ENCODE results near the gene TBC1D3B. TPM values are rescaled to one million over a fixed set of nuclear protein-coding genes. Genes with fewer than 3 reads are reported as not detected.
"Not testable (repeated sequence)": the region's sequence is repeated elsewhere in the genome, so short reads cannot be mapped to it uniquely, and the experiment has no call there.

Gene TBC1D3B
- polyA plus RNA-seq, 1 experiment, result 1.3 TPM

GRCh38 chr17:36123431-36123830 lies 53.0 kb downstream of the TBC1D3B start:
- Histone ChIP-seq H3K4me3 (ENCODE audit: low read depth, low read length) (no peak overlapping the region), H3K27ac (ENCODE audit: low read depth, low read length) (no peak overlapping the region), H3K9me3 (ENCODE audit: control insufficient read depth, insufficient read depth, low read length) (peaks cover 10% of the 10 kb centered on the region), H3K27me3 (ENCODE audit: control insufficient read depth, insufficient read depth, low read length) (peaks cover 3% of the 10 kb centered on the region)
- CTCF ChIA-PET, result no interaction called here
- POLR2A ChIA-PET, result no interaction called here
- no peak for TF ChIP-seq CTCF (IDR thresholded peaks at IDR 0.05; ENCODE audit: low read depth, low read length)
- DNase-seq (ENCODE audit: low read depth, low spot score), result no peak

- POLR2A ChIA-PET; H3K4me3 ChIP-seq (ENCODE audit: low read depth, low read length); H3K9me3 ChIP-seq (ENCODE audit: control insufficient read depth, insufficient read depth, low read length); CTCF ChIA-PET; H3K27me3 ChIP-seq (ENCODE audit: control insufficient read depth, insufficient read depth, low read length); H3K27ac ChIP-seq (ENCODE audit: low read depth, low read length); DNase-seq (ENCODE audit: low read depth, low spot score): not testable (repeated sequence)
Observed at GRCh38 chr17:36121099-36121498, 55.3 kb downstream of the TBC1D3B start.

GRCh38 chr17:36120221-36120620 lies 56.2 kb downstream of the TBC1D3B start:
- ChIA-PET CTCF (interaction anchor here (1.3 kb wide), 1 partner anchor 28 kb away, joined by 3 read pairs; no protein-coding TSS in a partner anchor), POLR2A (no interaction called here)
- Histone ChIP-seq H3K27ac (ENCODE audit: low read depth, low read length) (no peak overlapping the region), H3K27me3 (ENCODE audit: control insufficient read depth, insufficient read depth, low read length) (no peaks in the 10 kb centered on the region), H3K4me3 (ENCODE audit: low read depth, low read length) (no peak overlapping the region), H3K9me3 (ENCODE audit: control insufficient read depth, insufficient read depth, low read length) (peaks cover 5% of the 10 kb centered on the region)
- DNase-seq (ENCODE audit: low read depth, low spot score), result no peak
- no peak for TF ChIP-seq CTCF (IDR thresholded peaks at IDR 0.05; ENCODE audit: low read depth, low read length)

- ChIA-PET POLR2A (no interaction called here), CTCF (interaction anchor here (0.5 to 1.3 kb wide), 5 partner anchors 8 to 143 kb away, joined by 3 to 7 read pairs (median 3); no protein-coding TSS in a partner anchor)
- no peak for TF ChIP-seq CTCF (IDR thresholded peaks at IDR 0.05; ENCODE audit: low read depth, low read length)
Observed at GRCh38 chr17:36118477-36119353, 57.7 kb downstream of the TBC1D3B start.

GRCh38 chr17:36117505-36118382 lies 58.7 kb downstream of the TBC1D3B start:
- CTCF ChIA-PET, result interaction anchor here (0.6 kb wide), 1 partner anchor 31 kb away, joined by 3 read pairs; no protein-coding TSS in a partner anchor
- Histone ChIP-seq H3K9me3 (ENCODE audit: control insufficient read depth, insufficient read depth, low read length) (no peaks in the 10 kb centered on the region), H3K27me3 (ENCODE audit: control insufficient read depth, insufficient read depth, low read length) (no peaks in the 10 kb centered on the region), H3K4me3 (ENCODE audit: low read depth, low read length) (no peak overlapping the region), H3K27ac (ENCODE audit: low read depth, low read length) (no peak overlapping the region)
- DNase-seq (ENCODE audit: low read depth, low spot score), result no peak
- POLR2A ChIA-PET, result no interaction called here
- no peak for TF ChIP-seq CTCF (IDR thresholded peaks at IDR 0.05; ENCODE audit: low read depth, low read length)

More at GRCh38 chr17:36118477-36119353, 57.7 kb downstream of the TBC1D3B start:
- H3K9me3 ChIP-seq (ENCODE audit: control insufficient read depth, insufficient read depth, low read length), result no peaks in the 10 kb centered on the region
- DNase-seq (ENCODE audit: low read depth, low spot score), result no peak
- no peaks in the 10 kb centered on the region for H3K27me3 ChIP-seq (ENCODE audit: control insufficient read depth, insufficient read depth, low read length)
- H3K4me3 ChIP-seq (ENCODE audit: low read depth, low read length), result no peak overlapping the region
- no peak overlapping the region for H3K27ac ChIP-seq (ENCODE audit: low read depth, low read length)

Other genes starting within 250 kb of the TBC1D3B start
- gene RDM1, start 245.9 kb downstream of the TBC1D3B start, polyA plus RNA-seq (2011; rRNA removed), result not detected in 2 replicates
- not detected in 2 replicates for gene LYZL6, start 232.9 kb downstream of the TBC1D3B start, polyA plus RNA-seq (2011; rRNA removed)
- not detected in 2 replicates for gene CCL16, start 195.1 kb downstream of the TBC1D3B start, polyA plus RNA-seq (2011; rRNA removed)
- gene CCL14, start 189.9 kb downstream of the TBC1D3B start, polyA plus RNA-seq (2011; rRNA removed), result not detected in 2 replicates
- gene CCL15, start 175.1 kb downstream of the TBC1D3B start, polyA plus RNA-seq (2011; rRNA removed), result not detected in 2 replicates
- not detected in 2 replicates for gene CCL23, start 158.7 kb downstream of the TBC1D3B start, polyA plus RNA-seq (2011; rRNA removed)
- gene CCL18, start 112.4 kb downstream of the TBC1D3B start, polyA plus RNA-seq (2011; rRNA removed), result not detected in 2 replicates
- gene CCL3, start 86.5 kb downstream of the TBC1D3B start, polyA plus RNA-seq (2011; rRNA removed), result not detected in 2 replicates
- gene CCL4, start 72.8 kb downstream of the TBC1D3B start, polyA plus RNA-seq (2011; rRNA removed), result not detected in 2 replicates
- gene CCL3L1, start 20.1 kb upstream of the TBC1D3B start, polyA plus RNA-seq (2011; rRNA removed), result not detected in 2 replicates
- gene CCL4L2, start 34.4 kb upstream of the TBC1D3B start, polyA plus RNA-seq (2011; rRNA removed), result not detected in 2 replicates
- gene TBC1D3I, start 87.9 kb upstream of the TBC1D3B start, polyA plus RNA-seq (2011; rRNA removed), result 0.10 and 0.19 TPM in 2 replicates
- gene TBC1D3G, start 147.2 kb upstream of the TBC1D3B start, polyA plus RNA-seq (2011; rRNA removed), result not detected in 2 replicates
- gene TBC1D3H, start 211.8 kb upstream of the TBC1D3B start, polyA plus RNA-seq (2011; rRNA removed), result not detected in 2 replicates

Data from AG04450 (cell line).